Measurements from ENCODE around the gene CHD1L. TPM values are rescaled to one million over a fixed set of nuclear protein-coding genes. Genes with fewer than 3 reads are reported as not detected.
"Not testable (repeated sequence)": the region's sequence is repeated elsewhere in the genome, so short reads cannot be mapped to it uniquely, and the experiment has no call there.

The CHD1L gene
- total RNA-seq, 4 donors from 2014 or later: 14.4 to 22.1 (median 20.7) TPM

- Histone ChIP-seq H3K36me3 (no peaks in the 10 kb centered on the region), H3K27ac (no peak overlapping the region), H3K9me3 (no peaks in the 10 kb centered on the region), H3K4me3 (no peak overlapping the region), H3K4me1 (peaks cover 0 to 12% (median 3%) of the 10 kb centered on the region in 3 donors), H3K27me3 (no peaks in the 10 kb centered on the region)
- no peak for ATAC-seq
- WGBS, 2 donors (ENCODE audit: low coverage in 1 of 2): 59 to 83% methylated on average over 11 of the region's 11 CpGs
- TF ChIP-seq POLR2AphosphoS5 (IDR thresholded peaks at IDR 0.05) (no peak), POLR2A (IDR thresholded peaks at IDR 0.05) (no peak), EP300 (IDR thresholded peaks at IDR 0.05) (no peak), CTCF (IDR thresholded peaks at IDR 0.05) (no peak)
Observed at GRCh38 chr1:147238925-147239820, 3.3 kb upstream of the CHD1L start.

- not testable (repeated sequence) for H3K9me3 ChIP-seq, H3K36me3 ChIP-seq, H3K27ac ChIP-seq, ATAC-seq, H3K27me3 ChIP-seq, H3K4me3 ChIP-seq
- peaks cover 0 to 18% (median 3%) of the 10 kb centered on the region in 3 donors for H3K4me1 ChIP-seq
- 90 to 93% methylated on average over 3 to 5 of the region's 5 CpGs for WGBS, 2 donors (ENCODE audit: low coverage in 1 of 2)
Observed at GRCh38 chr1:147240131-147240721, 2.3 kb upstream of the CHD1L start.

DNA sequence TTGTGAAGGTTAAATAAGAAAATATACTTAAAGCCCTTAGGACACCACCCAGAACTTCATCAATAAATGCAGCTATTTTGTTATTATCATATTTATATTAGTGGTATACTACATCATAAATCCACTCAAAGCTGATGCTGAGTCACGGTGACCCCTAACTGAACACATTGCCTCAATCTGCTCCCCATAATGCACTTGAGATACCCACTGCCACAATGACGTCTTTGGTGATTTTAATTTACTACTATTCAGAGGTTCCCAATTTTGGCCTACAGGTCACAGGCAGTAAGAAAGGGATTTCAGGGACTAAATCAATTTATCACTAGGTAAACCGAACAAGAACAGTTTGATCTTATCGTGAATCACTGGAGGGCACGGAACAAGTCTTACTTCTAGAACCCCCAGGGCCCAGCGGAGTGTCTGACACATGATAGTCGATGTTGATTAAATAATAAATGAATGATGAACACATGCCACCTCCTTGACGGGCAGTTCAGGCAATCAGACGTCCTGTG is 493 bp upstream of the CHD1L start:
- H3K4me1 ChIP-seq: peaks cover 0 to 19% (median 3%) of the 10 kb centered on the region in 3 donors
- H3K36me3 ChIP-seq: no peaks in the 10 kb centered on the region
- ATAC-seq: peak; percentile 1
- no peaks in the 10 kb centered on the region for H3K9me3 ChIP-seq
- TF ChIP-seq POLR2A (IDR thresholded peaks at IDR 0.05) (no peak), POLR2AphosphoS5 (IDR thresholded peaks at IDR 0.05) (no peak), EP300 (IDR thresholded peaks at IDR 0.05) (no peak), CTCF (IDR thresholded peaks at IDR 0.05) (no peak)
- H3K27me3 ChIP-seq: no peaks in the 10 kb centered on the region
- peak overlapping the region; percentile 34 to 98 (median 92) for H3K27ac ChIP-seq
- 27 to 37% methylated on average over 7 to 8 of the region's 9 CpGs for WGBS, 2 donors (ENCODE audit: low coverage in 1 of 2)
- H3K4me3 ChIP-seq: peak overlapping the region; percentile 67 to 68

DNA sequence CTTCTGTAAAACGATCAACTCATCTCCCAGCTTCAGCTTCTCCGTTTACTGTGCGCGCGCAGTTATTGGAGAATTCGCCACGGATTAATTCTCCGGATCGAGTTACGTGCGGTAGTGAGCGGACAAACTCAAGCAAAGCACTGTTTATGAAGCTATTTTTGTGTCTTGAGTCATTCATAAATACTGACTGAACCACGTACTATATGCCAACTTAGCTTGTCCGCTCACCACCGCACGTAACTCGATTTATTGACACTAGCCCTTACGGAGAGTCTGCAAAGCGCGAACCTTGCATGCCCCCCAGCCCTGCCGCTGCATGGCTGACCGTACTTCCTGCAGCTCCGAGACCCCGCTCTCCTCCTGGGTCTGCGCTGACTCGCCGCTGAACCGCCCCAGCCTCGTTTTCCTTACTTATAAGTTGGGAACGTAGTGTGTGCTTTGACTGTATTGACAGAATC is 773 bp downstream of the CHD1L start:
- H3K4me3 ChIP-seq: peak overlapping the region; percentile 67 to 68
- 0% methylated on average over 14 to 26 of the region's 30 CpGs for WGBS, 2 donors (ENCODE audit: low coverage in 1 of 2)
- TF ChIP-seq EP300 (IDR thresholded peaks at IDR 0.05) (no peak), POLR2AphosphoS5 (IDR thresholded peaks at IDR 0.05) (no peak), POLR2A (IDR thresholded peaks at IDR 0.05) (no peak), CTCF (IDR thresholded peaks at IDR 0.05) (no peak)

GRCh38 chr1:147243841-147244240 is 1.4 kb downstream of the CHD1L start:
- 8 to 10% methylated on average over 4 of the region's 4 CpGs for WGBS, 2 donors (ENCODE audit: low coverage in 1 of 2)
- no peak for ATAC-seq
- Histone ChIP-seq H3K4me1 (peaks cover 0 to 29% (median 3%) of the 10 kb centered on the region in 3 donors), H3K4me3 (peak overlapping the region; percentile 67 to 68), H3K36me3 (no peaks in the 10 kb centered on the region), H3K27ac (peak overlapping the region; percentile 67 to 98 (median 92)), H3K9me3 (no peaks in the 10 kb centered on the region), H3K27me3 (no peaks in the 10 kb centered on the region)
- TF ChIP-seq POLR2AphosphoS5 (IDR thresholded peaks at IDR 0.05): no peak
- no peak for TF ChIP-seq CTCF (IDR thresholded peaks at IDR 0.05)
- TF ChIP-seq EP300 (IDR thresholded peaks at IDR 0.05): no peak
- no peak for TF ChIP-seq POLR2A (IDR thresholded peaks at IDR 0.05)

More for the DNA sequence above, 773 bp downstream of the CHD1L start:
- Histone ChIP-seq H3K4me1 (peaks cover 0 to 29% (median 3%) of the 10 kb centered on the region in 3 donors), H3K27me3 (no peaks in the 10 kb centered on the region), H3K9me3 (no peaks in the 10 kb centered on the region), H3K27ac (peak overlapping the region; percentile 67 to 98 (median 92)), H3K36me3 (no peaks in the 10 kb centered on the region)
- peak; percentile 18 for ATAC-seq

Measured in gastroesophageal sphincter (tissue), 4 donors.